Measurements from ENCODE around the gene PMEPA1. TPM values are rescaled to one million over a fixed set of nuclear protein-coding genes. Genes with fewer than 3 reads are reported as not detected.

Gene PMEPA1
- total RNA-seq, 1 experiment from 2014 or later, result 17.8 TPM

GRCh38 chr20:57711311-57711712, 1.5 kb upstream of the PMEPA1 start:
- Histone ChIP-seq H3K4me3 (ENCODE audit: insufficient read depth, low read depth, low read length) (peak overlapping the region; percentile 5; the same call in 1 of the 2 replicates), H3K36me3 (replicated peaks; ENCODE audit: control insufficient read depth, insufficient read depth, low read length) (no peaks in the 10 kb centered on the region), H3K27me3 (ENCODE audit: control insufficient read depth, insufficient read depth, low read length) (no peaks in the 10 kb centered on the region; the same call in 1 of the 2 replicates)
- peak; percentile 56 for DNase-seq

- Histone ChIP-seq H3K4me3 (ENCODE audit: insufficient read depth, low read depth, low read length) (peak overlapping the region; percentile 75), H3K36me3 (replicated peaks; ENCODE audit: control insufficient read depth, insufficient read depth, low read length) (no peaks in the 10 kb centered on the region), H3K27me3 (ENCODE audit: control insufficient read depth, insufficient read depth, low read length) (no peaks in the 10 kb centered on the region; the same call in 1 of the 2 replicates)
- DNase-seq, result peak; percentile 59
Measured at GRCh38 chr20:57710841-57711240, 1.0 kb upstream of the PMEPA1 start.

GRCh38 chr20:57708694-57709673, 831 bp downstream of the PMEPA1 start:
- Histone ChIP-seq H3K36me3 (replicated peaks; ENCODE audit: control insufficient read depth, insufficient read depth, low read length) (no peaks in the 10 kb centered on the region), H3K27me3 (ENCODE audit: control insufficient read depth, insufficient read depth, low read length) (no peaks in the 10 kb centered on the region; the same call in 1 of the 2 replicates), H3K4me3 (ENCODE audit: insufficient read depth, low read depth, low read length) (peak overlapping the region; percentile 91)
- DNase-seq, result peak; percentile 83

- no peaks in the 10 kb centered on the region; the same call in 1 of the 2 replicates for H3K27me3 ChIP-seq (ENCODE audit: control insufficient read depth, insufficient read depth, low read length)
- peak overlapping the region; percentile 91 for H3K4me3 ChIP-seq (ENCODE audit: insufficient read depth, low read depth, low read length)
- DNase-seq, result peak; percentile 55
- no peaks in the 10 kb centered on the region for H3K36me3 ChIP-seq (replicated peaks; ENCODE audit: control insufficient read depth, insufficient read depth, low read length)
Measured at GRCh38 chr20:57707849-57708693, 1.7 kb downstream of the PMEPA1 start.

GRCh38 chr20:57707320-57707719, 2.5 kb downstream of the PMEPA1 start:
- Histone ChIP-seq H3K27me3 (ENCODE audit: control insufficient read depth, insufficient read depth, low read length) (no peaks in the 10 kb centered on the region; the same call in 1 of the 2 replicates), H3K4me3 (ENCODE audit: insufficient read depth, low read depth, low read length) (peak overlapping the region; percentile 91; the same call in 1 of the 2 replicates), H3K36me3 (replicated peaks; ENCODE audit: control insufficient read depth, insufficient read depth, low read length) (no peaks in the 10 kb centered on the region)
- DNase-seq, result peak; percentile 29

GRCh38 chr20:57705127-57705899, 4.5 kb downstream of the PMEPA1 start:
- H3K36me3 ChIP-seq (replicated peaks; ENCODE audit: control insufficient read depth, insufficient read depth, low read length), result no peaks in the 10 kb centered on the region; the same call in 1 of the 2 replicates
- no peak overlapping the region for H3K4me3 ChIP-seq (ENCODE audit: insufficient read depth, low read depth, low read length)
- no peaks in the 10 kb centered on the region; the same call in 1 of the 2 replicates for H3K27me3 ChIP-seq (ENCODE audit: control insufficient read depth, insufficient read depth, low read length)
- DNase-seq, result no peak

- no peaks in the 10 kb centered on the region; the same call in 1 of the 2 replicates for H3K27me3 ChIP-seq (ENCODE audit: control insufficient read depth, insufficient read depth, low read length)
Measured at GRCh38 chr20:57704245-57704644, 5.6 kb downstream of the PMEPA1 start.

GRCh38 chr20:57703013-57703412, 6.8 kb downstream of the PMEPA1 start:
- DNase-seq, result no peak
- Histone ChIP-seq H3K36me3 (replicated peaks; ENCODE audit: control insufficient read depth, insufficient read depth, low read length) (no peaks in the 10 kb centered on the region; the same call in 1 of the 2 replicates), H3K4me3 (ENCODE audit: insufficient read depth, low read depth, low read length) (no peak overlapping the region), H3K27me3 (ENCODE audit: control insufficient read depth, insufficient read depth, low read length) (no peaks in the 10 kb centered on the region)

More at GRCh38 chr20:57704245-57704644, 5.6 kb downstream of the PMEPA1 start:
- Histone ChIP-seq H3K36me3 (replicated peaks; ENCODE audit: control insufficient read depth, insufficient read depth, low read length) (no peaks in the 10 kb centered on the region; the same call in 1 of the 2 replicates), H3K4me3 (ENCODE audit: insufficient read depth, low read depth, low read length) (no peak overlapping the region)
- DNase-seq, result no peak

- Histone ChIP-seq H3K36me3 (replicated peaks; ENCODE audit: control insufficient read depth, insufficient read depth, low read length) (no peaks in the 10 kb centered on the region; the same call in 1 of the 2 replicates), H3K4me3 (ENCODE audit: insufficient read depth, low read depth, low read length) (no peak overlapping the region), H3K27me3 (ENCODE audit: control insufficient read depth, insufficient read depth, low read length) (no peaks in the 10 kb centered on the region)
- DNase-seq, result no peak
Measured at GRCh38 chr20:57702521-57702920, 7.3 kb downstream of the PMEPA1 start.

- DNase-seq, result no peak
- Histone ChIP-seq H3K27me3 (ENCODE audit: control insufficient read depth, insufficient read depth, low read length) (no peaks in the 10 kb centered on the region), H3K36me3 (replicated peaks; ENCODE audit: control insufficient read depth, insufficient read depth, low read length) (no peaks in the 10 kb centered on the region; the same call in 1 of the 2 replicates), H3K4me3 (ENCODE audit: insufficient read depth, low read depth, low read length) (no peak overlapping the region)
Measured at GRCh38 chr20:57702091-57702490, 7.7 kb downstream of the PMEPA1 start.

- DNase-seq, result no peak
- H3K27me3 ChIP-seq (ENCODE audit: control insufficient read depth, insufficient read depth, low read length), result no peaks in the 10 kb centered on the region
- H3K36me3 ChIP-seq (replicated peaks; ENCODE audit: control insufficient read depth, insufficient read depth, low read length), result no peaks in the 10 kb centered on the region; the same call in 1 of the 2 replicates
- no peak overlapping the region for H3K4me3 ChIP-seq (ENCODE audit: insufficient read depth, low read depth, low read length)
Measured at GRCh38 chr20:57701651-57702050, 8.2 kb downstream of the PMEPA1 start.

- H3K27me3 ChIP-seq (ENCODE audit: control insufficient read depth, insufficient read depth, low read length), result no peaks in the 10 kb centered on the region
- DNase-seq, result no peak
- no peak overlapping the region for H3K4me3 ChIP-seq (ENCODE audit: insufficient read depth, low read depth, low read length)
- H3K36me3 ChIP-seq (replicated peaks; ENCODE audit: control insufficient read depth, insufficient read depth, low read length), result no peaks in the 10 kb centered on the region; the same call in 1 of the 2 replicates
Measured at GRCh38 chr20:57701090-57701489, 8.7 kb downstream of the PMEPA1 start.

- Histone ChIP-seq H3K27me3 (ENCODE audit: control insufficient read depth, insufficient read depth, low read length) (no peaks in the 10 kb centered on the region), H3K4me3 (ENCODE audit: insufficient read depth, low read depth, low read length) (no peak overlapping the region), H3K36me3 (replicated peaks; ENCODE audit: control insufficient read depth, insufficient read depth, low read length) (no peaks in the 10 kb centered on the region; the same call in 1 of the 2 replicates)
- no peak for DNase-seq
Measured at GRCh38 chr20:57699395-57699794, 10.4 kb downstream of the PMEPA1 start.

Measured in H7 (cell line).